ENCODE data around the gene PLCD1. TPM values are rescaled to one million over a fixed set of nuclear protein-coding genes. Genes with fewer than 3 reads are reported as not detected.

PLCD1 gene
- total RNA-seq, 1 donor from 2014 or later = 16.7 TPM

DNA sequence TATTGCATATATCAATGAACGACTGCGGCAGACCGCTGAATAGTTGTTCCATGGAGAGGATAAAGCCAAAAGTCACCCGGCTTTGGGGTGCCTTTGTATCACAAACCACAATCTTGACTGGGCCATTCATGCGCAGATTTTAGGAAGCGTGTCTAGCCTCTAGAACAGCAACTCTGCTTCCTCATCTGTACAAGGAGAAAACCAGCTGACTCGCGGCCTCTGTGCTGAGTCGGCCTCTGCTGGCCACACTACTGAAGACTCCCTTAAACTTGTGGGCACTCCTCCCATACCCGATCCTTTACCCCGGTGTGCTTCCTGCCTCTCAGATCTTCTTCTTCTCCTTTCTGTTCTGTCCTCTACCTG lies 10.4 kb upstream of the PLCD1 start:
- H3K36me3 Mint-ChIP-seq (ENCODE audit: low read depth, unreplicated experiment) = no peaks in the 10 kb centered on the region
- Histone ChIP-seq H3K4me1 (ENCODE audit: insufficient read depth, low read length) (peaks cover 11% of the 10 kb centered on the region), H3K9ac (ENCODE audit: low read length) (no peak overlapping the region), H3K4me3 (ENCODE audit: insufficient read depth, low read depth, low read length) (peak overlapping the region; percentile 63), H3K9me3 (ENCODE audit: insufficient read depth, low read depth, low read length) (no peaks in the 10 kb centered on the region), H3K27me3 (ENCODE audit: insufficient read depth, low read length) (peaks cover 1% of the 10 kb centered on the region), H3K79me2 (ENCODE audit: insufficient read depth, low read length) (no peaks in the 10 kb centered on the region), H4K20me1 (ENCODE audit: insufficient read depth, low read length) (no peaks in the 10 kb centered on the region), H3K36me3 (ENCODE audit: insufficient read depth, low read length) (no peaks in the 10 kb centered on the region), H3K4me2 (ENCODE audit: low read length) (peak overlapping the region; percentile 93), H2AFZ (ENCODE audit: low read depth, low read length) (peak overlapping the region; percentile 91), H3K27ac (ENCODE audit: low read depth, low read length) (no peak overlapping the region)
- H3K4me1 Mint-ChIP-seq (ENCODE audit: low read depth, unreplicated experiment) = peaks cover 6% of the 10 kb centered on the region
- no peak overlapping the region for H3K27ac Mint-ChIP-seq (ENCODE audit: unreplicated experiment)
- peak; percentile 25 for DNase-seq (ENCODE audit: low read depth)
- TF ChIP-seq EZH2 (IDR thresholded peaks at IDR 0.05; ENCODE audit: insufficient read depth, low read length) = peak; percentile 10
- TF ChIP-seq, protein P1, sequence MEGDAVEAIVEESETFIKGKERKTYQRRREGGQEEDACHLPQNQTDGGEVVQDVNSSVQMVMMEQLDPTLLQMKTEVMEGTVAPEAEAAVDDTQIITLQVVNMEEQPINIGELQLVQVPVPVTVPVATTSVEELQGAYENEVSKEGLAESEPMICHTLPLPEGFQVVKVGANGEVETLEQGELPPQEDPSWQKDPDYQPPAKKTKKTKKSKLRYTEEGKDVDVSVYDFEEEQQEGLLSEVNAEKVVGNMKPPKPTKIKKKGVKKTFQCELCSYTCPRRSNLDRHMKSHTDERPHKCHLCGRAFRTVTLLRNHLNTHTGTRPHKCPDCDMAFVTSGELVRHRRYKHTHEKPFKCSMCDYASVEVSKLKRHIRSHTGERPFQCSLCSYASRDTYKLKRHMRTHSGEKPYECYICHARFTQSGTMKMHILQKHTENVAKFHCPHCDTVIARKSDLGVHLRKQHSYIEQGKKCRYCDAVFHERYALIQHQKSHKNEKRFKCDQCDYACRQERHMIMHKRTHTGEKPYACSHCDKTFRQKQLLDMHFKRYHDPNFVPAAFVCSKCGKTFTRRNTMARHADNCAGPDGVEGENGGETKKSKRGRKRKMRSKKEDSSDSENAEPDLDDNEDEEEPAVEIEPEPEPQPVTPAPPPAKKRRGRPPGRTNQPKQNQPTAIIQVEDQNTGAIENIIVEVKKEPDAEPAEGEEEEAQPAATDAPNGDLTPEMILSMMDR (IDR thresholded peaks at IDR 0.05; ENCODE audit: insufficient read depth, low read depth, low read length) = no peak
- peaks cover 39% of the 10 kb centered on the region for H3K27me3 Mint-ChIP-seq (ENCODE audit: low read depth, unreplicated experiment)
- FAIRE-seq = no peak
- H3K4me3 Mint-ChIP-seq (ENCODE audit: unreplicated experiment) = peak overlapping the region; percentile 79
- H3K9me3 Mint-ChIP-seq (ENCODE audit: unreplicated experiment) = peaks cover 2% of the 10 kb centered on the region

DNA sequence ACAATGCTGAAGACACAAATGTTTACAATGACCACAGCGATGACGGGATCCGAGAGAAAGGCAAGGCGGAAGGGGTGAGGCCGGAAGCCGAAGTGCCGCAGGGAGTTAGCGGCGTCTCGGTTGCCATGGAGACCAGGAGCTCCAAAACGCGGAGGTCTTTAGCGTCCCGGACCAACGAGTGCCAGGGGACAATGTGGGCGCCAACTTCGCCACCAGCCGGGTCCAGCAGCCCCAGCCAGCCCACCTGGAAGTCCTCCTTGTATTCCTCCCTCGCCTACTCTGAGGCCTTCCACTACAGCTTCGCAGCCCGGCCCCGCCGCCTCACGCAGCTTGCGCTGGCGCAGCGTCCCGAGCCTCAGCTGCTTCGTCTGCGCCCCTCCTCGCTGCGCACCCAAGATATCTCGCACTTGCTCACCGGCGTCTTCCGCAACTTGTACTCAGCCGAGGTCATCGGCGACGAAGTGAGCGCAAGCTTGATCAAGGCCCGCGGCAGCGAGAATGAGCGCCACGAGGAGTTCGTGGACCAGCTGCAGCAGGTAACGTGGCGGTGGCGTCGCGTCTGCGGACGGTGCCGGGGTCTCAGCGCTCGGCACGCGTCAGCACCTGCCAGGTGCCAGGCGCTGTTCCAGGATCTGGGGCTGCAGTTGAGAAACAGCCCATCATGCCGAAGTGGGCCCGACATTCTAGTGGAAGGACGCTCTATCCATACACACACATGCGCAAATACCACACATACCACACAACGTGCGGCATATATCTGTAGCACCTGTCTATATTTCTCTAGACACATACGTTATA lies 9.9 kb upstream of the PLCD1 start, which contains the start of gene DLEC1:
TSS of gene DLEC1 (plus strand) at position 108 of the 798 bp plus-strand sequence. CDS start at position 126, 18 bp downstream.
- no peaks in the 10 kb centered on the region for H3K36me3 ChIP-seq (ENCODE audit: insufficient read depth, low read length)
- H3K4me1 Mint-ChIP-seq (ENCODE audit: low read depth, unreplicated experiment) = peaks cover 6% of the 10 kb centered on the region
- peak within 1 kb of the TSS; percentile 34 for H3K9ac ChIP-seq (ENCODE audit: low read length)
- peaks cover 2% of the 10 kb centered on the region for H3K9me3 Mint-ChIP-seq (ENCODE audit: unreplicated experiment)
- peaks cover 38% of the 10 kb centered on the region for H3K27me3 Mint-ChIP-seq (ENCODE audit: low read depth, unreplicated experiment)
- FAIRE-seq (no peak), DNase-seq (ENCODE audit: low read depth) (peak; percentile 47)
- H3K79me2 ChIP-seq (ENCODE audit: insufficient read depth, low read length) = no peaks in the 10 kb centered on the region
- peak within 1 kb of the TSS; percentile 91 for H2AFZ ChIP-seq (ENCODE audit: low read depth, low read length)
- TF ChIP-seq EZH2 (IDR thresholded peaks at IDR 0.05; ENCODE audit: insufficient read depth, low read length) = peak; percentile 34
- TF ChIP-seq, protein P1 (IDR thresholded peaks at IDR 0.05; ENCODE audit: insufficient read depth, low read depth, low read length) = no peak
- no peak within 1 kb of the TSS for H3K27ac ChIP-seq (ENCODE audit: low read depth, low read length)
- no peaks in the 10 kb centered on the region for H3K36me3 Mint-ChIP-seq (ENCODE audit: low read depth, unreplicated experiment)
- H3K4me3 Mint-ChIP-seq (ENCODE audit: unreplicated experiment) = peak within 1 kb of the TSS; percentile 79
- H4K20me1 ChIP-seq (ENCODE audit: insufficient read depth, low read length) = no peaks in the 10 kb centered on the region
- H3K4me3 ChIP-seq (ENCODE audit: insufficient read depth, low read depth, low read length) = peak within 1 kb of the TSS; percentile 63
- no peaks in the 10 kb centered on the region for H3K9me3 ChIP-seq (ENCODE audit: insufficient read depth, low read depth, low read length)
- peak within 1 kb of the TSS; percentile 93 for H3K4me2 ChIP-seq (ENCODE audit: low read length)
- no peak within 1 kb of the TSS for H3K27ac Mint-ChIP-seq (ENCODE audit: unreplicated experiment)
- no peaks in the 10 kb centered on the region for H3K27me3 ChIP-seq (ENCODE audit: insufficient read depth, low read length)
- H3K4me1 ChIP-seq (ENCODE audit: insufficient read depth, low read length) = peaks cover 11% of the 10 kb centered on the region

DNA sequence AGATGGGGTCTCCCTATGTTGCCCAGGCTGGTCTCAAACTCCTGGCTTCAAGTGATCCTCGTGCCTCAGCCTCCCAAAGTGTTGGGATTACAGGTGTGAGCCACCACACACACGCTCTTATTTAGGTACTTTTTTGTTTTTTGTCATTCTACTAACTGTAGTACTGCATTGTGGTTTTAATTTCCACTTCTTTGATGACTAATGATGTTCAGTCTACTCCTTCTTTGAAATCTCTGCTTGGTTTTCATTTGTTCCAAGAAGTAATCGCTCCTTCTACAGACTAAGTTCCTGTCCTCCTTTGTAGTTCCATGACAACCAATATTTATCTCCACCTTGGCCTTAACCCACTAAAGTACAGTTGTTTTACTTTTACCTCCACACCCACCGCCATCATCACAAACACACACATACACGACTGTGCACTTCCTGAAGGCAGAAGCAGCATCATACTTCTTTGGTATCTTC lies 9.0 kb upstream of the PLCD1 start:
- H3K4me1 Mint-ChIP-seq (ENCODE audit: low read depth, unreplicated experiment) = peaks cover 6% of the 10 kb centered on the region
- no peak overlapping the region for H3K27ac Mint-ChIP-seq (ENCODE audit: unreplicated experiment)
- peaks cover 11% of the 10 kb centered on the region for H3K4me1 ChIP-seq (ENCODE audit: insufficient read depth, low read length)
- no peak for TF ChIP-seq EZH2 (IDR thresholded peaks at IDR 0.05; ENCODE audit: insufficient read depth, low read length)
- TF ChIP-seq, protein P1 (IDR thresholded peaks at IDR 0.05; ENCODE audit: insufficient read depth, low read depth, low read length) = no peak
- peaks cover 2% of the 10 kb centered on the region for H3K9me3 Mint-ChIP-seq (ENCODE audit: unreplicated experiment)
- DNase-seq (ENCODE audit: low read depth) = no peak
- no peaks in the 10 kb centered on the region for H3K79me2 ChIP-seq (ENCODE audit: insufficient read depth, low read length)
- no peak overlapping the region for H3K27ac ChIP-seq (ENCODE audit: low read depth, low read length)
- H2AFZ ChIP-seq (ENCODE audit: low read depth, low read length) = peak overlapping the region; percentile 91
- H3K36me3 ChIP-seq (ENCODE audit: insufficient read depth, low read length) = no peaks in the 10 kb centered on the region
- no peaks in the 10 kb centered on the region for H3K9me3 ChIP-seq (ENCODE audit: insufficient read depth, low read depth, low read length)
- FAIRE-seq = no peak
- H3K4me3 Mint-ChIP-seq (ENCODE audit: unreplicated experiment) = peak overlapping the region; percentile 79
- H3K27me3 ChIP-seq (ENCODE audit: insufficient read depth, low read length) = no peaks in the 10 kb centered on the region
- H4K20me1 ChIP-seq (ENCODE audit: insufficient read depth, low read length) = no peaks in the 10 kb centered on the region
- H3K4me2 ChIP-seq (ENCODE audit: low read length) = peak overlapping the region; percentile 93
- no peaks in the 10 kb centered on the region for H3K36me3 Mint-ChIP-seq (ENCODE audit: low read depth, unreplicated experiment)
- peaks cover 39% of the 10 kb centered on the region for H3K27me3 Mint-ChIP-seq (ENCODE audit: low read depth, unreplicated experiment)
- no peak overlapping the region for H3K9ac ChIP-seq (ENCODE audit: low read length)
- H3K4me3 ChIP-seq (ENCODE audit: insufficient read depth, low read depth, low read length) = peak overlapping the region; percentile 63
